GM12875 (cell line): ENCODE measurements around the gene CTCFL.

Experiments used
- H3K4me3 ChIP-seq: one replicate; pipeline ENCODE4 v1.5.1; 2011; ENCODE audit warnings: low read depth, low read length, control low read depth
- TF ChIP-seq, protein P1 (sequence below): IDR thresholded peaks from 2 replicates; pipeline ENCODE4 v1.5.1; 2011; ENCODE audit warnings: low read depth, mild to moderate bottlenecking, control low read depth, inconsistent platforms, low read length, moderate library complexity, borderline replicate concordance; ENCODE audit not compliant: insufficient read depth

The CTCFL gene

DNA sequence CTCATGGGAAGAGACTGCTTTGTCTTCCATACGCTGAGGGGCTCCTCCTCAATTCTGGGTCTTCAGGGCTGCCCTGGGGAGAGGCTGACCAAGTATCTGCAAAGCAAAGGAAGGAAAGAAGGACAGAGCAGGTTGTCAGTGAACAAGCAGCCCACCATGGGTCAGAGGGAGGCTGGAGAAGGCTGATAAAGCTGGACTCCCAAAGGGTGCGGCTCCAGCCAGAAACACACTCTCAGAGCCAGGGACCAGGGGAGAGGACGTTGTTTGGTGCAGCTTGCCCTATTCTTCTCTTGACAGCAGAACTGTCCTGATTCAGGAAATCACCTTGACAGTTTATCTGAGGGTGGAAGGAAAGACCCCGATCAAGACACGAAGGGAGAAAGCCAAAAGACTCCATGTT lies 10.4 kb upstream of the CTCFL start:
- TF ChIP-seq, protein P1, sequence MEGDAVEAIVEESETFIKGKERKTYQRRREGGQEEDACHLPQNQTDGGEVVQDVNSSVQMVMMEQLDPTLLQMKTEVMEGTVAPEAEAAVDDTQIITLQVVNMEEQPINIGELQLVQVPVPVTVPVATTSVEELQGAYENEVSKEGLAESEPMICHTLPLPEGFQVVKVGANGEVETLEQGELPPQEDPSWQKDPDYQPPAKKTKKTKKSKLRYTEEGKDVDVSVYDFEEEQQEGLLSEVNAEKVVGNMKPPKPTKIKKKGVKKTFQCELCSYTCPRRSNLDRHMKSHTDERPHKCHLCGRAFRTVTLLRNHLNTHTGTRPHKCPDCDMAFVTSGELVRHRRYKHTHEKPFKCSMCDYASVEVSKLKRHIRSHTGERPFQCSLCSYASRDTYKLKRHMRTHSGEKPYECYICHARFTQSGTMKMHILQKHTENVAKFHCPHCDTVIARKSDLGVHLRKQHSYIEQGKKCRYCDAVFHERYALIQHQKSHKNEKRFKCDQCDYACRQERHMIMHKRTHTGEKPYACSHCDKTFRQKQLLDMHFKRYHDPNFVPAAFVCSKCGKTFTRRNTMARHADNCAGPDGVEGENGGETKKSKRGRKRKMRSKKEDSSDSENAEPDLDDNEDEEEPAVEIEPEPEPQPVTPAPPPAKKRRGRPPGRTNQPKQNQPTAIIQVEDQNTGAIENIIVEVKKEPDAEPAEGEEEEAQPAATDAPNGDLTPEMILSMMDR, result no peak
- H3K4me3 ChIP-seq, result no peak overlapping the region

DNA sequence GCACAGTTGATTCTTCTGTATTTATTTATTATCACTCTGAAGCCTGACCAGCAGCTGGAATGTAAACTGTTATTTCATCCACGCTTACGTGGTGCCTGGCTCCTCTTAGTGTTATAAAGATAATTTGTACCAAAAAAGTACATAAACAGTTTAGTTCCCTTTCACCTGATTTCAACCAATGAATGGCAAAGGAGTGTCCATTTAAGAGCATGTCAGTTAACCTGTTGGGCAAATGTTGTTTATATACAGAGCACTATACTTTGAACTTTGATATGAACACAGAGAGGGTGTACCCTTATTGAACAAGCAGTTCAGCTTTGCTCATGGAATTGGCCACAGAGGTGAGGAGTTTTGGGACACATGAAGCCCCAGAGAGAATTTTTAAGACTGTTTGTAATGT lies 7.2 kb upstream of the CTCFL start:
- H3K4me3 ChIP-seq, result no peak overlapping the region

DNA sequence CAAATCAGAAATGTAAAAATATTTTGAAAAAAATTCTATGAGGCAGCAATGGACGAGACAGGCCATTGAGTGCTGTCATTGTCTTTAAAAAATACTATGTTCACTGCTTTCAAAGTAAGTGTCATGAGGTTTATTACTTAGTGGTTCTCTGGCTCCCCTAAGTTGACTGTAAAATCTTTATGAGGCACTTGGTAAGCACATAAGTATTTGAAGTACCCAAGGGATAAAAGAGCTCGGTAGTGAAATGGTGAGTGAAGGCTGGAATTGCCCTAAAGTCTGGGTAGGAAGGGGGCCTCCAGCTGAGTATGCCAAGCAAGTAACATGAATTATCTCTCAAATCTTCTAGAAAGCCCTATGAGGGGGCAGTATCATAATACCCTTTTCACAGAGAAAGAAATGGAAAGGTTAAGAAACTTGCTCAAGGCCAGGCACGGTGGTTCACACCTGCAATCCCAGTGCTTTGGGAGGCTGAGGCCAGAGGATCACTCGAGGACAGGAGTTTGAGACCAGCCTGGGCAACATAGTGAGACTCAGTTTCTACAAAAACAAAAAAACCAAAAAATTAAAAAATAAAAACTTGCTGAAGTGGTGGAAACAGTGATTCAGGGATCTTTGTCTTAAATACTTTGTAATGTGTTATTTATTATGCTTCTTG lies 5.5 kb upstream of the CTCFL start:
- H3K4me3 ChIP-seq, result no peak overlapping the region
- TF ChIP-seq, protein P1, result no peak

More for the DNA sequence above, 7.2 kb upstream of the CTCFL start:
- TF ChIP-seq, protein P1, result no peak

DNA sequence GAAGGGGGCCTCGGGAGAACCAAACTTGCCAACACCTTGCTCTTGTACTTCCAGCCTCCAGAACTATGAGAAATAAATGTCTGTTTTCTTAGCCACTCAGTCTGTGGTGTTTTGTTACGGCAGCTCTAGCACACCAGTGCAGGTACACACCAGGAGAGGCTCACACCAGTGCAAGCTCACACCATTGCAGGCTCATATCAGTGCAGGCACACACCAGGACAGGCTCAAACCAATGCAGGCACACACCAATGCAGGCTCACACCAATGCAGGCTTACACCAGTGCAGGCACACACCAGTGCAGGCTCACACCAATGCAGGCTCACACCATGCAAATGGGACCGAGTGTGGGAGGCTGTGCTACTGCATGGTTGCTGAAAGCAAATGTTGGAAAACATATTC lies 4.9 kb upstream of the CTCFL start:
- TF ChIP-seq, protein P1, result no peak
- no peak overlapping the region for H3K4me3 ChIP-seq

DNA sequence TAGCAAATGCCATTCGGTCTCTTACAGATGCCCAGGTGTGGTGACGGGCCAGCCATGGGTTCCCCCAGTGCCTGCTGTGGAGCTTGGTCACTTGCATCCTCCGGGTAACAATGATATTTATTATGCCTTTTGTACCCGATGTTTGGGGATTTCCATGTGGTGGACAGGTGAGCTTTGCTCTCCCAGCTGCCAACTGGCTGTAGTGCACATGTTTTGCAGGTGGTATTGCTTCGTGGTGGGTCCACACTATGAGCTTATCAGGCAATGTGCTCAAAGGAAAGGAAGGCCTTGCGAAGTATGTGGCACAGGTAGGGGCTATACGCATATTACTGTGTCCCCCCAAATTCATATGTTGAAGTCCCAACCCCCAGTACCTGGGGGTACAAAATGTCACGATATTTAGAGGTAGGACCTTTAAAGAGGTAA lies 4.2 kb upstream of the CTCFL start:
- no peak overlapping the region for H3K4me3 ChIP-seq
- TF ChIP-seq, protein P1, result no peak

DNA sequence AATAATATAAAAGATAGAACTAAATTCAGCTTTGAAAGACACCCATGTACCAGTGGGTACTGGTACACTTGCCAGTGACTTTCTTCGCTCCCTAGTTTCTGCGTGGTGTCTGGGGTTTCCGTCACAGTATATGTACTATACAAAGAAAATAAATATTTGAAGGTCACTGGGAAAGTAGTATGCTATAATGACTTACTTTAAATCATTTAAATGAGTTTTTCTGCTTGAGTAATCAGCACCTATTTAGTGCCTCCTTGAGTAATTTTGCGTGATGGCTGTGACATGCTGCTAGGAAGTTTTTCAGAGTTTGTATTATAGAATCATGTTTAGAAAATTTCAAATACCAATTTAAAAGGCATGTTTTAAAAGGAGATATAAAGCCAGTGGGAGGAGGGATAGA lies 3.2 kb upstream of the CTCFL start:
- H3K4me3 ChIP-seq, result no peak overlapping the region
- TF ChIP-seq, protein P1, result no peak

DNA sequence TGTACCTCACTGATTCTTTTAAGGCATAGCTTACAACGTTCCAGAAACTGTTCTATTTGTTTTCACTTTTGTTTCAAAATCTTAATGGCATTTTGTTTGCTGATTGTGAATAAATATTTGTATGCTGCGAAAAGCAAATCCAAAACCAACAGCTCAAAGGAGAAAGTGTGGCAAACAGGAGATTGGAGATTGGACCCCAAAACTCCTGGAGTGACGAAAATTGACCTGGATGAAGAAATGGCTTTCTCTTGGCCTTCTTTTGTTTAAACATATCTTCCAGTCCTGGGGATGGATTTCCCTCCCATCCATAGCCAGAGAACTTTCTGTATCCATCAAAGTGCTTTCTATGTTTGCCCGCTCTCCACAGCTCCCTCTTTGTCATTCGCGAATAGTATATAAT lies 2.8 kb upstream of the CTCFL start:
- H3K4me3 ChIP-seq, result no peak overlapping the region
- TF ChIP-seq, protein P1, result no peak
